ENCODE results near the gene SLC7A7. TPM values are rescaled to one million over a fixed set of nuclear protein-coding genes. Genes with fewer than 3 reads are reported as not detected.

SLC7A7 gene
- total and polyA plus RNA-seq, 2 of the 13 experiments (the other 11 are each of a cell fraction or from before 2014, with no cell fraction given) = 0.13 to 0.63 TPM

GRCh38 chr14:22821193-22822015, 6.2 kb upstream of the SLC7A7 start (continued):
- TF ChIP-seq MBNL3 (CRISPR knock-in tag; conservative IDR thresholded peaks at IDR 0.05) (no peak), POLR2G (IDR thresholded peaks at IDR 0.05; ENCODE audit: low read depth, low read length) (no peak), ZNF10 (CRISPR knock-in tag; IDR thresholded peaks at IDR 0.05; ENCODE audit: borderline replicate concordance, low read depth) (no peak), SP1 (IDR thresholded peaks at IDR 0.05) (no peak), SP1 (CRISPR knock-in tag; IDR thresholded peaks at IDR 0.05) (0 out of 2 replicates have a peak, but pooled peaks have one; percentile 21), KDM3A (CRISPR knock-in tag; IDR thresholded peaks at IDR 0.05; ENCODE audit: low read depth) (no peak), TBX3 (IDR thresholded peaks at IDR 0.05; ENCODE audit: borderline replicate concordance) (no peak), BCL3 (CRISPR knock-in tag; IDR thresholded peaks at IDR 0.05) (peak; percentile 92), ZFP82 (CRISPR knock-in tag; IDR thresholded peaks at IDR 0.05; ENCODE audit: borderline replicate concordance) (no peak), RCOR2 (CRISPR knock-in tag; IDR thresholded peaks at IDR 0.05) (no peak), PPARG (CRISPR knock-in tag; conservative IDR thresholded peaks at IDR 0.05) (no peak), ZBTB49 (CRISPR knock-in tag; IDR thresholded peaks at IDR 0.05; ENCODE audit: borderline replicate concordance) (peak; percentile 78; the same call in 1 of the 2 replicates), MAFG (CRISPR knock-in tag; IDR thresholded peaks at IDR 0.05) (no peak), TFAP4 (IDR thresholded peaks at IDR 0.05; ENCODE audit: borderline replicate concordance, low read depth) (no peak), THAP8 (CRISPR knock-in tag; IDR thresholded peaks at IDR 0.05; ENCODE audit: borderline replicate concordance) (no peak), ZBTB21 (CRISPR knock-in tag; IDR thresholded peaks at IDR 0.05) (no peak; the same call in 1 of the 2 replicates), ZNF354B (CRISPR knock-in tag; IDR thresholded peaks at IDR 0.05) (0 out of 2 replicates have a peak, but pooled peaks have one; percentile 7), PAXIP1 (CRISPR knock-in tag; conservative IDR thresholded peaks at IDR 0.05) (no peak; the same call in 1 of the 2 replicates), ZNF546 (CRISPR knock-in tag; conservative IDR thresholded peaks at IDR 0.05) (peak; percentile 97; the same call in 1 of the 2 replicates), ZSCAN25 (CRISPR knock-in tag; IDR thresholded peaks at IDR 0.05) (no peak; the same call in 1 of the 2 replicates), ZNF674 (CRISPR knock-in tag; IDR thresholded peaks at IDR 0.05; ENCODE audit: low read depth) (0 out of 2 replicates have a peak, but pooled peaks have one; percentile 59)

Data from HepG2 (cell line).